GM11168 (cell line): ENCODE measurements around the gene NRXN2.

ENCODE experiments used
- in situ Hi-C: fragments of 300-500 bp; cut with MboI; formaldehyde crosslinking; loops from one replicate; pipeline ENCODE4 v1.12.0; 2022; ENCODE audit warnings: low sequenced_read_pairs; ENCODE audit not compliant: unreplicated experiment

The NRXN2 gene

DNA sequence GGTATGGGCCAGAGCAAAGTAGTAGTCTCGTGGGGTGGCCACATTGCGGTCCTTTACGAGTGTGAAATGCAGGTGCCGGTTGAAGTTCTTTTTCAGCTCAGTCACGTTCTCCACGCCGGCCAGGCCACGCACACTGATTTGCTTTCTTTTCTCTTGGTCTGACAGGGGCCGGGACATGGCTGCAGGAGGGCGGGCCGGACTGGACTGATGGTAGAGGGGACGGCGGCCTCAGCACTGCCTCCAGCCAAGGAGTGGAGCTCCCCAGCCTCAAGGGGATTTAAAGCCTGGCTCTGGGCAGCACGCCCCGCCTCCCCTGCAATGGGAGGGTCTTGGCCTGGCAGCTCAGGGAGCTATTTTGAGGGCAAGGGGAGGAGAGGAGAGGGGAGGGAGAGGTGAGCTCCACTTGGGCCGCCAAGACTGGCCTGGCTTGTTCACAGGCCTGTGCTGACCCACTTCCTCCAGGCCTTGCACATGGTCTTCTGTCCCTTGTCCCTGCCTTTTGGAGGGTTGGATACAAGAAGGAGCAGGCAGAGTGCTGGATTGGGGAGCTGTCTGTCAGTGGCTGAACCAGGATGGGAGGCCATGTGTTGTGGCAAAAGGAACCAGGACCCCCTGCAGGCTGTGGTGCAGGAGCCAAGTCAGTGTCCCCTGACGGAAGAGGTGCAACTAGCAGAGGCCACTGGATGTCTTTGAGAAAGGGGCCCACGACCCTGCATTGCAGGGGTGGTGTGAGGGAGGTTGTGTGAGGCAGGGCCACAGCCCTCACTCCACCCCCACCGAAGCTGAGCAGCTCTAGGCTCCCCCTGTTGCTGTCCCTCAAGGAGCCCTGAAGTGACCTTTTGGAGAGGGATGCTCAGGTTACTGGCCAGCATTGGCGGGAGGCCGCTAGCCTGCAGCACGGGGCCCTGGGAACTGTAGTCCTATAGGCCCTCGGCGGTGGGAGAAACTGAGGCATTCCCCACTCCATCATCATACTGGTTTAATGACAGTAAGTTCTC is 37.0 kb upstream of the NRXN2 start, which contains the start of gene PYGM:
PYGM (minus strand) TSS at position 253 of the 998 bp plus-strand sequence; CDS start at position 177, 76 bp downstream.
- in situ Hi-C loops, result no loop called here

DNA sequence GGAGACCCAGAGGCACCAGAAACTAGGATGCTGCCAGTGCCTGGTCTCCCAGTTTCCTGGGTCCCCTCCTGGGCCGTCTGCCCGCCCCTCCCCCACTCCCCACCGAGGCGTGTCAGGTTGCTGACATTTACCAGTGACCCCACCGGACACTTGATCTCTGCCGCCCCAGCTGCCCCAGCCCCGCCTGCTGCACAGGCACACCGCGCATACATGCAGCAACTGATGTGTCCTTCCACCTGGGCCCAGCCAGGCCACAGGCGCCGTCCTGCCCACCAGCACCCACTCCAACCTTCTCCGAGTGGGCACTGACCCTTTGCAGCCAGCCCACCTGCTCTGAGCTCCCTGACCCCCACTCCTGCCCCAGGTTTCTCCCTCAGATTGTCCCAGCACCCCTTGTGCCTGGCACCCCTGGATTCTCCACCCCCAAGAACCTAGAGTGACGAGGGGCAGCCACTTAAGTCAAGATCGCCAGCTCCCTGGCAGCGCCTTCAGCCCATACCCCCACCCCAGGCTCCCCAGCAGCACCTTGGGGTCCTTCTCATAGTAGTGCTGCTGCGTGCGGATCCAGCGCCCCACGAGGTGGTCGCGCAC is 36.2 kb upstream of the NRXN2 start:
- in situ Hi-C loops, result no loop called here

DNA sequence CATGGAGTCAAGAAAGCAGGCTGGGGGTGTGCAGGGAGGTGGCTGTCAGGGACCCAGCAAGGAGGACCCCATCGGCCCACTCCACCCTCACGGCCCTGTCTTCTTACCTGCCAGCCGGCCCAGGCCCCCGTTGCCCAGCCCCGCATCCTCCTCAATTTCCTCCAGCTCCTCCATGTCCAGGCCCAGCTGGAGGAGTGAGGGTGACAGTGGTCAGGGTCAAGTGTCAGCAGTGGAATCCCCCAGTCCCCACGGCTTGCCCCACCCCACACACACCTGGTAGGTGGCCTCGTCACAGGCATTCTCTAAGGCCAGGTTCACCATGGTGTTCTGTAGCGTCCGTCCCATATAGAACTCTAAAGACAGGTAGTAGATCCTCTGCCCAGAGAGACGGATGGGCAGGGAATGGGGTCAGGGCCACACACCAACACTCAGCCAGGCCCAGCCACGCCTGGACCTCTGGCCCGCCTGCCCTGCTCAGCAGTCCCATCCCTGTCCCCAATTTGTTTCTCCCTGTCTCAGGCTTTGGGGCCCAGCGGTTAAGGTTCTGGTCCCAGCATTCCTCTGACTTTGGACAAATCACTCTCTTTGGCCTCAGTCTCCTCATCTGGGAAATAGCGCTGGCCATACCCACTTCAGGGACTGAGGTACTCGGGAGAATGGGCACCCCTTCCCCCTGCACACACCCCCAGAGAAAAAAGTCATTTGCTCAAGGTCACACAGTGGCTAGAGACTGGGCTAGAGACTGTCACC is 35.5 kb upstream of the NRXN2 start:
- in situ Hi-C loops, result no loop called here

DNA sequence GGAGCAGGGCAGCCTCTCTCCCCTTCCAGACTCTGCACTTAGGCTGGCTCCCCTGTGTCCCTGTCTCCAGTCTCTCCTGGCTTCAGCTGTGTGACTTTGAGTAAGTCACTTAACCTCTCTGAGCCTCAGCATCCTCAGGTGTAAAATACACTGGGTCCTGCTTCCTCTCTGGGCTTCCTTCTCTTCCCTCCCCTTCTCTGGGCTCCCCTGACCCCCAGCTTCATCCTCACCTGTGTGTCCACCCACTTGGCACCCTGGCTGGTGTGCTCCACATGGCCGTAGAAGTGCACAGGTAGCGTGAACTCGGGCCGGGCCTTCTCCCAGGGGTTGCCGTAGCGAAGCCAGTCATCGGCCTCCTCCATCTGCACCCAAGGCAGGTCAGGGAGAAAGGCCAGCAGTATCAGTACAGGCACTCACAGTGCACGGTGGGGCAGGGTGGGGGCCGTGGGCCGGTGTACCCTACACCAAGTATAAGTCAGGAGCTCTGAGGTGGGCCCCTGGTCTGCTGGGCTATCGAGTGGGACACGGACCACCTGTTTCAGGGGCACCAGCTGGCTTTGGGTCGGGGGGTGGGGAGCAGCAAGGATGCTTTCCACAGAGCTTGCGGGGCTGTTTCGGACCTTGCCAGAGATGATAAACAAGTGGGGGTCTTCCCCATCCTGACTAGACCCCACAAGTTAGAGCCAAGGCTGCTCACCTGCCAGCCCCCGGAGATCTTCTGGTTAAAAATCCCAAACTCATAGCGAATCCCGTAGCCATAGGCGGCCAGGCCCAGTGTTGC is 34.7 kb upstream of the NRXN2 start:
- in situ Hi-C loops, result no loop called here

DNA sequence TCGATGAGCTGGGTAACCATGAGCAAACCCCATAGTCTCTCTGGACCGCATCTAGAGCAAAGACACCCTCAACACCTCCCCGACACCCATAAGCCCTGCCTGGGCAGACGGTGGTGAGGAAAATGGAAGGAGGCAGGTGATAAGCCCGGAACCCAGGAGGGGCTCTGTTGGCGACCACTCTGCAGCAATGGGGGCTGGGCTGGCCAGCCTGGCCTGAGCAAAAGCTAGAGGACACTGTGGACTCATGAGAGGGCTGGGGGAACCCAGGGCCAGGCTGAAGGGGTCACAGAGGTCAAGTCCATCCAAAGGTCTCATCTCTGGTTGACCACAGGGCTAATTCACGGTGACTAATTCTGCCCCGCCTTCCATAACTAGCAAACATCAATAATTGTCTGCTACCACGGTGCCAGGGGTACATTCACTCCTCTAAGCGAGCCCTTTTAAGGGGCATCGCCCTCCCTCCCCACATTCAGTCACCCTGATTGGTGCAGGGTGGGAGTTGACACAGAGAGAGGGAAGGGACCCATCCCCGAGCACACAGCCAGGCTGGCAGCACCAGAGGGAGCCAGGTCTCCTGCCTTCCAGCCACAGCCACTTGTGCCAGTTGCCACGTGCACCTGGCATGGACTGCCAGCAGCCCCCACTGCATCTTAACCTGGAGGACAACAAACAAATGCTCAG is 32.8 kb upstream of the NRXN2 start:
- in situ Hi-C loops, result no loop called here

DNA sequence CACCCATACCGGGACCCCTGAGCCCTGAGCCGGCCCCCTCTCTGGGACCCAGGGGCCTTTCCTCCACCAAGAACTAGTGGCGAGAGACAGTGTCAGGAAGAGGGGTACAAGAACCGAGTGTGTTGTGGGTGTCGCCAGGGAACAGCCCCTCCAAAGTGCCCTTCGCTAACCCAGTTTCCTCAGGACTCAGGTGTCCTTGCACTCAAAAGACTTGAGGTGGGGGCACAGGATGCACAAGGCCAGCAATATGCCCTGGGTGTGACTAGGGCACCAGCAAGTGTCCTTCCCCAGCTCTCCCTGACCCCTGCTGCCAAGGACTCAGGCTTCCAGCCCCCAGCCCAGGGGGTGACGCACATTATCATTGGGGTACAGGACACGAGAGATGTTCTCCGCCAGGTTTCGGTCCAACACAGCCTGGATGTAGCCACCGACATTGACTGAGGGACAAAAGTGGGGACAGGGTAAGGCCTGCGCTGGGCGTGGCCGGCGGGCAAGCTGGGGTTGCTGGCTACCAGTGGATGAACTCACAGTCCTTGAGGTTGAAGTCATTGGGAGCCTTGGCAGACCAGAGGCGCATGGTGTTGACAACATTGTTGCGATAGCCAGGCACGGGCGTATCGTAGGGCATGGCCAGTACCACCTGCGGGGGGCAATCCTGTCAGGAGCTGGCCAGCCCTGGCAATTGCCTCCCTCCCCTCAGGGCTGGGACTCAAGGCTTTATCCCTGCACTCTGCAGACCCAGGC is 32.1 kb upstream of the NRXN2 start:
- in situ Hi-C loops, result no loop called here

DNA sequence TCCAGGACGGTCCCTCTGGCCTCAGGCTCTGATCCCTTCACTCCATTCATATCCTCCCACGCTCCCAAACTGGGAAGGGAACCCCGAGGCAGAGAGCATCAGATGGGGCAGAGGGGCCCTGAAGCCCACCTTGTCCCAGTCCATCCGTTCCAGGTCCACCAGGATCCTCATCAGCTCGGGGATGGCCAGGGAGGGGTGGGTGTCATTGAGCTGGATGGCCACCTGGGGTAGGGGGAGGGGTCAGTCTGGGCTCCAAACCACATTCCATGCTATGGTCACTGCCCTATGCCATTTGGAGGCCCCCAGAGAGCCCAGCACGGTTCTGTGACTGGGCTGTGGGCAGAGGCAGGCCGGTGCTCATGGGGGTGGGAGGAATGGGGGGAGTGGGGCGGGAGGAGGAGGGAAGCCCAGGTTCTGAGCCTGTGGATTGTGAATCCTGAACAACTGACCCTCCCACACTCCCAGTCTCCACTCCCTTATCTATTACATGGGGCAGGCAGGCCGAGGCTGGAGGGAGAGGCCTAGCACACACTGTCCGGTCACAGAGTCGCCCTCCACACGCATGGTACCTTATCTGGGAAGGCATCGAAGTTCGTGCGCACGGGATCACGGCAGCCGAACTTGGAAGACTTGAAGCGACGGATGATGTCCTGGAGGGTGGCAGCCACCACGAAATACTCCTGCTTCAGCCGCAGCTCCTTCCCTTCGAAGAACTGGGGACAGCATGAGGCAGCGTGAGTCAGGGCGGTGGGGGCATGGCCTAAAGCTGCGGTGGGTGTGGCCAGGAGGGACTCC is 31.3 kb upstream of the NRXN2 start:
- in situ Hi-C loops, result no loop called here

DNA sequence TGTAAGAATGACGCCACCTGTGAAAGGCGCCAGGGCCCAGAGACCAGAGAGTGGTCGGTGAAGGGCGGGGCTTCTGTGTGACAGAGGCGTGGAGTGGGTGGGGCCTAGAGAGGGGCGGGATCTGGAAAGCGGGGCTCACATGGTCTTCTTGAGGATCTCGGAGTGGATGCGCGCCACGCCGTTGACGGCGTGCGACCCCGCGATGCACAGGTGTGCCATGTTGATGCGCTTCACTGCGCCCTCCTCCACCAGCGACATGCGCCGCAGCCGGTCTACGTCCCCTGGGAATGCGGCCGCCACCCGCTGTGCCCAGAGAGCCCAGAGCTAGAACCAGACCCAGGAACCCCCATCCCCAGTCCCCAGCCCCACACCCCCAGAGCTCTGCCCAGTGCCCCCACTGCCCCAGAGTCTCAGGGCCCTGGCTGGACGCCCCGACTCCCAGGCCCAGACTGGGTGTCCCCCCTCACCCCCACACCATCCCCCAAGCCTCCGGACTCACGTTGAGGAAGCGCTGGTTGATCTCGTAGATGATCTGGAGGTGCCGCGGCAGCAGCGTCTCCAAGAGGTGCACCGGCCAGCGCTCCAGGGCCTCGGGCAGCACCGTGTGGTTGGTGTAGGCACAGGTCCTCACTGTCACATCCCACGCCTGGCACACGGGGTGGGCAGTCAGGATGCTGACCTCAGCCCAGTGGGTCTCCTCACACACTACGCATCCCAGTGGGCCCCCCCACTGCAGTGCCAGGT is 30.6 kb upstream of the NRXN2 start:
- in situ Hi-C loops, result no loop called here

DNA sequence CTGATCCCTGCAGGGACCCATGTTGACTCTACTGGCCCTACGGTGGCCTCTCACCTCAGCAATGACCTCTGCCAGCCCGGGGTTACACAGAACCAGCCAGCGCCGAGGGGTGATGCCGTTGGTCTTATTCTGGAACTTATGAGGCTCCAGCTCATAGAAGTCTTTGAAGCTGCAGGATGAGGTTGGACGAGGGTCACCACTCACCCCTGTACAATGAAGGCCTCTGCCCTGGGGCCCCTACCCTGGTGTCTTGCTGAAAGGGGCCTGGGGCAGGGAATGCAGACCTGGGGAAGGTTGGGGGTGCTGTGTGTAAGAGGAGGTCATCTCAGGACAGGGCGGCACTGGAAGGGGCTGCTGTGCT is 30.0 kb upstream of the NRXN2 start:
- in situ Hi-C loops, result no loop called here

DNA sequence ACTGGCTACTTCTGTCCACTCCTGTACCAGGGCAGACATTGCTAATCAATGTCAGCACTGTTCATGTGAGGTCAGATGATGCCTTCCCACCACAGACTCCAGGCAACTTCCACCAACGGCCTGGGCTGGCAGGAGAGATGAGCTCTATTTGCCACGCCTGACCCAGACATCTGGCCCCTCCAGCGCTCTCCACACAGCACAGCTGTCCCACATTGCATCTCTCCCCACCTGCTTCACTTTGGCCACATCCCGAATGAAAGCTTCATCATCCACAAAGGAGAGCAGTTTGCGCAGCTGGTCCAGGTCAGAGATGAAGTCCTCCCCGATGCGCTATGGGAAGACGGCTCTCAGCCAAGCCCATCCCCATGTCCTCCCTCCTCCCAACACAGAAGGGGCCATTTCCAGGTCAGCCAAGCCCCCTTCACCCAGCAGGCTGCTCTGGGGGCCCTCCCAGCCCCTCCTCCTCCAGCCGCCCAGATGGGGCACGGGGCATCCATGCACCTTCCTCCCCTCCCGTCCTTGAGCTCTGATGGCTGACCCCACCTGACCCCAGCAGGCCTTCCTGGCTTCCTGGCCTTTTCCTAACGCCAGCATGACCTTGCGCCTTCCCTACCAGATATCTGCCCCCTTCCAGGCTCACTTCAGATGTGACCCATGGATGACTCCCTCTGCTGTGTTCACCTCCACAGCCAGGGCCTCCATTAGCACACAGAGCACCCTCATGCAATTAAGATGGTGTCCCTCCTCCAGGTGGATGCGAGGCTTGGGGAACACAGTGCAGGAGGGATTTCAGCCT is 29.4 kb upstream of the NRXN2 start:
- in situ Hi-C loops, result no loop called here

DNA sequence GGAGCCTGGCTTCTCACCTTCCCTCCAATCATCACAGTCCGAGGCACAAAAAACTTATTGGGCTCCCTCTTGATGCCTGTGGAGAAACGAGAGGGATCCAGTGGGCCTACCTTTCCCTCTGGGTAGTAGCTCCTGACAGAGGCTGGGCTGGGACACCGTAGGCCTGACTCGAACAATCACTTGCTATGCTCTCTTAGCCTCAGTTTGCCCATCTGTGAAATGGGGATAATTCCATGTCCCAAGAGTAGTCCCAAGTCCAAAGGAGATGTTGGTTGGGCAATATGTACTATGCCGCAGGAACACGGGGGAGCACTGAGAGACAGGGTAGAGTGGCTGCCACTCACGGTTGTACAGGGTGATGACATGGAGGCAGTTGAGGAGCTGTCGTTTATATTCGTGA is 28.6 kb upstream of the NRXN2 start:
- in situ Hi-C loops, result no loop called here

DNA sequence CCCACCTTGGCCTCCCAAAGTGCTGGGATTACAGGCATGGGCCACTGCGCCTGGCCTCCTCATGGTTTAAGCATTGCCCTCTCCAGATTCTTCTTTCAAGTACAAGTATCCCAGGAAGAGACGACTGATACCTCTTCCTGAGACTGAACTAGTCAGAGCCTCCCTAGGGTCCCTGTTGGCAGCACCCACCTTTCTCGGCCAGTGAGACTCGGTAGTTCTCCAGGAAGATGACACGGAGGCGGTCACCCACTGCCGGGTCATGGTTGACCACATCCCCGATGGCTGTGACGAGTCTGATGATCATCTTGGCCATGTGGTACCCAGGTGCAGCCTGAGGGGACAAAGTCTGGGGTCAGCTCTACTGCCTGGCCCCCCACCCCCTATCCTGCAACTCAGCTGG is 28.1 kb upstream of the NRXN2 start:
- in situ Hi-C loops, result no loop called here

DNA sequence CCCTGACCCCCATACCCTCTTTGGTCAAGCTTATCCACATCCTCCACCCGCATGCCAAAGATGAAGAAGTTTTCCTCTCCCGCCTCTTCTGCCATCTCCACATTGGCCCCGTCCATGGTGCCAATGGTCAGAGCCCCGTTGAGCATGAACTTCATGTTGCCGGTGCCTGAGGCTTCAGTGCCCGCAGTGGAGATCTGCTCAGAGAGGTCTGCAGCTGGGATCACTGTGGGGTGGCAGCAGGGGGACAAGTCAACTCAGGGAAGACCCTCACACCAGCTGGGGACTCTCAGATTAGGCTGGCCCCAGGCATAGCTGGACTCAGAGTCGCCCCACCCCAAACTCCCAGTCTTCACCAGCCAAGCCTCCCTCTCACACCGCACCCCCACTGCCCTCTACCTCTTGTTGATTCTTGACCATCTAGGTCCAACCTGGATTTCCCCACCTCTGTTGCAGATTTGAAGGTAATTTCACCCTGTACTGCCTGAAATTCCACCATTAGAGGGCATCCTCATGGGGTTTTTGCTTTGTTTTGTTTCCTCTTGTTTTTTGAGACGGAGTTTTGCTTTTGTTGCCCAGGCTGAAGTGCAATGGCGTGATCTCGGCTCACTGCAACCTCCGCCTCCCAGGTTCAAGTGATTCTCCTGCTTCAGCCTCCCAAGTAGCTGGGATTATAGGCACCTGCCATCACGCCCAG is 27.5 kb upstream of the NRXN2 start:
- in situ Hi-C loops, result no loop called here

DNA sequence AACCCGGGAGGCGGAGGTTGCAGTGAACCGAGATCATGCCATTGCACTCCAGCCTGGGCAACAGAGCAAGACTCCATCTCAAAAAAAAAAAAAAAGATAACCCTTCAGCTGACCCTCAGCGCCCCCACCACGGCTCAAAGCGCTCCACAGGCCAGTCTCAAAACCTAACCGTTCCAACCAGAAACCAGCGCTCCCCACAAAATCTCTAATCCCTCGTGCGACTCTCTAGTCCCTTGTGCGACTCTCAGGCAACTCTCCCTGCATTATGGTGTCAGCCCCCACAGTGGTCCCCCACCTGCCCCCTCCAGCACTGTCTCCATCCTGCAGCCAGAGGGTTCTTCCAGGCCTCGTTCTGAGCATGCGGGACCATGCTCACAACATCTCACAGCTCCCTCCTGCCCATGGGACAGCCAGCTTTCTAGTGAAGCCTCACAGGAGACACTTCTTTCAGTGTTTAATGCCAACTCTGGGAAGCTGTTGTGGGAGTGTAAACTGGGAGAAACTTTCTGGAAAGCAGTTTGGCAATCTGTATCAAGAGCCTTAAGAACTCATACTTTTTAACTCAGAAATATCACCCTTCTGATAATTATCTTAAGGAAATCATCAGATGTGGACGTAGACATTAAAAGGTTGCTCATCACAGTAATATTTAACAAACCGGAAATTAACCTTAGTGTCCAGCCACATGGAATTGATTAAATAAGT is 25.1 kb upstream of the NRXN2 start:
- in situ Hi-C loops, result no loop called here

DNA sequence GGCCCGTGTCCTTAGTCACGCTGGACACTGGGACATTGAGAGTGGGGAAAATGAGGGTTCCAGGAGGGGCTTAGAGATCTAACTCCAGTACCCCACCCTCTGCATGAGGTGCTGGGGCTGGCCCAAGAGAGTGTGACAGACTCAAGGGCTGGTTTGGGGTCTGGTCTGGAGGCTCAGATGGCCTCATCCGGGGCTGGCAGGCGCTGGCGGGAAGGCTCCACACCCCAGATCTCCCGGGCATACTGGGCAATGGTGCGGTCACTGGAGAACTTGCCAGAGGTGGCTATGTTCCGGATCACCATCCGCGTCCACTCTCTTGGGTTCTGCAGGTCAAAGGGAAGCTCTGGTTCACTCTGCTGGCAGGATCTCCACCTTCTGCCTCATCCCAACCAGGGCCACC is 23.5 kb upstream of the NRXN2 start:
- in situ Hi-C loops, result no loop called here
